ENCODE measurements around the gene RRP1. TPM values are rescaled to one million over a fixed set of nuclear protein-coding genes. Genes with fewer than 3 reads are reported as not detected.

Gene RRP1
- total and polyA plus RNA-seq, 2 of the 13 experiments (the other 11 are each of a cell fraction or from before 2014, with no cell fraction given), result 20.1 to 35.1 TPM

- TF ChIP-seq ZNF724P (CRISPR knock-in tag; IDR thresholded peaks at IDR 0.05; ENCODE audit: borderline replicate concordance) (peak; percentile 80; the same call in 1 of the 2 replicates), MXD4 (CRISPR knock-in tag; IDR thresholded peaks at IDR 0.05) (0 out of 2 replicates have a peak, but pooled peaks have one; percentile 50), RFX1 (IDR thresholded peaks at IDR 0.05) (no peak), ATF6 (CRISPR knock-in tag; conservative IDR thresholded peaks at IDR 0.05) (0 out of 2 replicates have a peak, but pooled peaks have one; percentile 23), GLI4 (CRISPR knock-in tag; IDR thresholded peaks at IDR 0.05; ENCODE audit: borderline replicate concordance) (no peak), CCAR2 (optimal IDR thresholded peaks at IDR 0.05; ENCODE audit: low read depth, low read length) (no peak), TFDP1 (CRISPR knock-in tag; IDR thresholded peaks at IDR 0.05; ENCODE audit: borderline replicate concordance) (peak; percentile 7; the same call in 1 of the 2 replicates), ATF3 (CRISPR knock-in tag; IDR thresholded peaks at IDR 0.05) (peak; percentile 9; the same call in 1 of the 2 replicates), SOX5 (CRISPR knock-in tag; IDR thresholded peaks at IDR 0.05; ENCODE audit: borderline replicate concordance) (peak; percentile 29; the same call in 1 of the 2 replicates), NPAS2 (CRISPR knock-in tag; IDR thresholded peaks at IDR 0.05; ENCODE audit: borderline replicate concordance) (no peak), TBX2 (CRISPR knock-in tag; IDR thresholded peaks at IDR 0.05; ENCODE audit: borderline replicate concordance) (peak; percentile 60; the same call in 1 of the 2 replicates), TFE3 (CRISPR knock-in tag; IDR thresholded peaks at IDR 0.05) (peak; percentile 62), JUN (CRISPR knock-in tag; IDR thresholded peaks at IDR 0.05) (no peak), ZNF33B (CRISPR knock-in tag; IDR thresholded peaks at IDR 0.05) (0 out of 2 replicates have a peak, but pooled peaks have one; percentile 30), ZFP62 (CRISPR knock-in tag; IDR thresholded peaks at IDR 0.05) (no peak), ZNF121 (CRISPR knock-in tag; IDR thresholded peaks at IDR 0.05) (0 out of 2 replicates have a peak, but pooled peaks have one; percentile 21), SMAD1 (CRISPR knock-in tag; IDR thresholded peaks at IDR 0.05; ENCODE audit: borderline replicate concordance, low read depth) (peak; percentile 69; the same call in 1 of the 2 replicates), ZNF790 (CRISPR knock-in tag; IDR thresholded peaks at IDR 0.05; ENCODE audit: borderline replicate concordance) (peak; percentile 45; the same call in 1 of the 2 replicates), SALL2 (CRISPR knock-in tag; IDR thresholded peaks at IDR 0.05) (peak; percentile 53; the same call in 1 of the 2 replicates), ZNF777 (CRISPR knock-in tag; IDR thresholded peaks at IDR 0.05) (0 out of 2 replicates have a peak, but pooled peaks have one; percentile 18), E2F2 (CRISPR knock-in tag; IDR thresholded peaks at IDR 0.05; ENCODE audit: borderline replicate concordance) (no peak; the same call in 1 of the 2 replicates), ATF5 (CRISPR knock-in tag; IDR thresholded peaks at IDR 0.05; ENCODE audit: low read depth) (no peak), ZNF562 (CRISPR knock-in tag; IDR thresholded peaks at IDR 0.05; ENCODE audit: borderline replicate concordance) (no peak)
Observed at GRCh38 chr21:43775795-43776430, 13.5 kb upstream of the RRP1 start, which contains the start of gene CSTB (continued).
